Mucosa of stomach (tissue), 1 donor: ENCODE results near the gene SIPA1.

Experiments
- H3K27me3 ChIP-seq: one replicate; pipeline ENCODE4 v1.7.0; 2013; ENCODE audit warnings: mild to moderate bottlenecking, low read length; ENCODE audit not compliant: control insufficient read depth, insufficient read depth
- H3K36me3 ChIP-seq: one replicate; pipeline ENCODE4 v1.7.0; 2013; ENCODE audit warnings: low read length; ENCODE audit not compliant: control insufficient read depth, insufficient read depth
- H3K4me1 ChIP-seq: one replicate; pipeline ENCODE4 v1.7.0; 2013; ENCODE audit warnings: mild to moderate bottlenecking, low read length; ENCODE audit not compliant: control insufficient read depth, insufficient read depth
- H3K4me3 ChIP-seq: one replicate; pipeline ENCODE4 v1.7.0; 2013; ENCODE audit warnings: low read length
- H3K9ac ChIP-seq: one replicate; pipeline ENCODE4 v1.7.0; 2013; ENCODE audit warnings: mild to moderate bottlenecking, low read length, moderate library complexity
- H3K9me3 ChIP-seq: one replicate; pipeline ENCODE4 v1.7.0; 2013; ENCODE audit warnings: mild to moderate bottlenecking, low read length, moderate library complexity; ENCODE audit not compliant: control insufficient read depth
- donor health status: Pancreatic carcinoma.

The SIPA1 gene

GRCh38 chr11:65637794-65638419 is at the start of gene SIPA1:
SIPA1 (plus strand) TSS chr11:65638101; CDS start chr11:65640922, 2,821 bp downstream.
- Histone ChIP-seq H3K4me1 (peaks cover 26% of the 10 kb centered on the region), H3K4me3 (peak within 1 kb of the TSS; percentile 1)

GRCh38 chr11:65588199-65589054 is 49.5 kb upstream of the SIPA1 start:
- H3K4me3 ChIP-seq = no peak overlapping the region
- no peaks in the 10 kb centered on the region for H3K27me3 ChIP-seq
- no peaks in the 10 kb centered on the region for H3K9me3 ChIP-seq
- H3K4me1 ChIP-seq = peaks cover 38% of the 10 kb centered on the region
- H3K36me3 ChIP-seq = peaks cover 11% of the 10 kb centered on the region
- no peak overlapping the region for H3K9ac ChIP-seq

More at GRCh38 chr11:65637794-65638419, at the start of gene SIPA1:
- Histone ChIP-seq H3K27me3 (peaks cover 4% of the 10 kb centered on the region), H3K9me3 (no peaks in the 10 kb centered on the region), H3K9ac (peak within 1 kb of the TSS; percentile 47), H3K36me3 (peaks cover 13% of the 10 kb centered on the region)

GRCh38 chr11:65589444-65590239 is 48.3 kb upstream of the SIPA1 start:
- Histone ChIP-seq H3K27me3 (no peaks in the 10 kb centered on the region), H3K4me1 (peaks cover 34% of the 10 kb centered on the region), H3K36me3 (peaks cover 6% of the 10 kb centered on the region), H3K4me3 (no peak overlapping the region), H3K9ac (no peak overlapping the region), H3K9me3 (no peaks in the 10 kb centered on the region)

- Histone ChIP-seq H3K36me3 (peaks cover 6% of the 10 kb centered on the region), H3K9me3 (no peaks in the 10 kb centered on the region), H3K4me1 (peaks cover 39% of the 10 kb centered on the region), H3K27me3 (no peaks in the 10 kb centered on the region), H3K9ac (no peak overlapping the region), H3K4me3 (no peak overlapping the region)
Measured at GRCh38 chr11:65590240-65590738, 47.6 kb upstream of the SIPA1 start.

- H3K36me3 ChIP-seq = peaks cover 6% of the 10 kb centered on the region
- H3K27me3 ChIP-seq = no peaks in the 10 kb centered on the region
- H3K4me3 ChIP-seq = no peak overlapping the region
- peaks cover 48% of the 10 kb centered on the region for H3K4me1 ChIP-seq
- no peak overlapping the region for H3K9ac ChIP-seq
- no peaks in the 10 kb centered on the region for H3K9me3 ChIP-seq
Measured at GRCh38 chr11:65591939-65592857, 45.7 kb upstream of the SIPA1 start.

GRCh38 chr11:65592858-65593517 is 44.9 kb upstream of the SIPA1 start:
- Histone ChIP-seq H3K27me3 (no peaks in the 10 kb centered on the region), H3K36me3 (peaks cover 13% of the 10 kb centered on the region), H3K9ac (no peak overlapping the region), H3K4me3 (no peak overlapping the region), H3K9me3 (no peaks in the 10 kb centered on the region), H3K4me1 (peaks cover 41% of the 10 kb centered on the region)

- Histone ChIP-seq H3K4me1 (peaks cover 33% of the 10 kb centered on the region), H3K9me3 (no peaks in the 10 kb centered on the region), H3K9ac (no peak overlapping the region), H3K36me3 (peaks cover 21% of the 10 kb centered on the region), H3K4me3 (no peak overlapping the region), H3K27me3 (no peaks in the 10 kb centered on the region)
Measured at GRCh38 chr11:65593518-65594414, 44.1 kb upstream of the SIPA1 start.

- Histone ChIP-seq H3K27me3 (no peaks in the 10 kb centered on the region), H3K4me3 (no peak overlapping the region), H3K36me3 (peaks cover 20% of the 10 kb centered on the region), H3K9me3 (no peaks in the 10 kb centered on the region), H3K4me1 (peaks cover 31% of the 10 kb centered on the region), H3K9ac (peak overlapping the region; percentile 28)
Measured at GRCh38 chr11:65595131-65595530, 42.8 kb upstream of the SIPA1 start.

- no peaks in the 10 kb centered on the region for H3K27me3 ChIP-seq
- peaks cover 17% of the 10 kb centered on the region for H3K36me3 ChIP-seq
- no peak within 1 kb of the TSS for H3K4me3 ChIP-seq
- H3K4me1 ChIP-seq = peaks cover 31% of the 10 kb centered on the region
- H3K9ac ChIP-seq = peak within 1 kb of the TSS; percentile 28
- H3K9me3 ChIP-seq = no peaks in the 10 kb centered on the region
Measured at GRCh38 chr11:65595543-65596281, 42.2 kb upstream of the SIPA1 start, which contains the start of gene KCNK7. KCNK7 (minus strand) TSS chr11:65595800; CDS start chr11:65595772, 28 bp downstream.
